AG04450 (cell line): Measurements from ENCODE around the gene TBC1D14. TPM values are rescaled to one million over a fixed set of nuclear protein-coding genes. Genes with fewer than 3 reads are reported as not detected.
"Not testable (repeated sequence)": the region's sequence is repeated elsewhere in the genome, so short reads cannot be mapped to it uniquely, and the experiment has no call there.

Experiments
- CTCF ChIA-PET: fragments of 300-600, 350-600 bp; formaldehyde crosslinking; extraction: SDS; loops from one replicate; lab custom pipeline; 2022; ENCODE audit warnings: antibody characterized with exemption, inconsistent platforms; lab: Charles Lee
- POLR2A ChIA-PET: fragments of 350-600 bp; formaldehyde crosslinking; extraction: SDS; loops from one replicate; lab custom pipeline; 2021; ENCODE audit warnings: antibody characterized with exemption, inconsistent platforms; lab: Yijun Ruan, JAX
- DNase-seq: peaks from one replicate; pipeline ENCODE4 v3.0.0-alpha.2; 2011; ENCODE audit warnings: low read depth, low spot score
- H3K27ac ChIP-seq: one replicate; pipeline ENCODE4 v1.5.1; 2012; ENCODE audit warnings: low read depth, low read length, control low read depth
- H3K27me3 ChIP-seq: one replicate; pipeline ENCODE4 v1.6.0; 2012; ENCODE audit warnings: low read length; ENCODE audit not compliant: control insufficient read depth, insufficient read depth
- H3K4me3 ChIP-seq: 2 replicates; pipeline ENCODE4 v1.5.1; 2011; ENCODE audit warnings: mild to moderate bottlenecking, low read depth, low read length, control low read depth
- H3K9me3 ChIP-seq: 2 replicates; pipeline ENCODE4 v1.5.1; 2012; ENCODE audit warnings: low read length; ENCODE audit not compliant: control insufficient read depth, insufficient read depth
- CTCF ChIP-seq: IDR thresholded peaks from 2 replicates; pipeline ENCODE4 v1.5.1; 2011; ENCODE audit warnings: low read depth, low read length, control low read depth, inconsistent platforms
- polyA plus RNA-seq: library from polyadenylated mRNA; depleted of rRNA; stranded (reverse); fragments of >200 nt; gene quantifications from 2 replicates; pipeline ENCODE4 v1.2.3, GENCODE V29; 2011

TBC1D14 gene
- polyA plus RNA-seq, 1 experiment = 46.3 TPM

- DNase-seq = no peak
- Histone ChIP-seq H3K4me3 (no peak overlapping the region), H3K9me3 (no peaks in the 10 kb centered on the region), H3K27ac (no peak overlapping the region), H3K27me3 (no peaks in the 10 kb centered on the region)
- CTCF ChIA-PET = interaction anchor here (1.3 kb wide), 1 partner anchor 8 kb away, joined by 3 read pairs; no protein-coding TSS in a partner anchor
- POLR2A ChIA-PET = no interaction called here
- no peak for TF ChIP-seq CTCF
Observed at GRCh38 chr4:6900956-6901355, 8.7 kb upstream of the TBC1D14 start.

GRCh38 chr4:6901669-6902317, 7.8 kb upstream of the TBC1D14 start:
- DNase-seq = no peak
- no peak overlapping the region for H3K27ac ChIP-seq
- no peaks in the 10 kb centered on the region for H3K27me3 ChIP-seq
- no peak overlapping the region for H3K4me3 ChIP-seq
- TF ChIP-seq CTCF = no peak
- CTCF ChIA-PET = no interaction called here
- POLR2A ChIA-PET = no interaction called here
- no peaks in the 10 kb centered on the region for H3K9me3 ChIP-seq

GRCh38 chr4:6902318-6903042, 7.1 kb upstream of the TBC1D14 start:
- ChIA-PET CTCF (no interaction called here), POLR2A (no interaction called here)
- H3K4me3 ChIP-seq = no peak overlapping the region
- no peak for TF ChIP-seq CTCF
- peaks cover 3% of the 10 kb centered on the region for H3K27me3 ChIP-seq
- no peaks in the 10 kb centered on the region for H3K9me3 ChIP-seq
- DNase-seq = no peak
- no peak overlapping the region for H3K27ac ChIP-seq

- Histone ChIP-seq H3K9me3 (no peaks in the 10 kb centered on the region; the same call in 1 of the 2 replicates), H3K27ac (no peak overlapping the region), H3K27me3 (peaks cover 3% of the 10 kb centered on the region), H3K4me3 (no peak overlapping the region)
- TF ChIP-seq CTCF = no peak
- POLR2A ChIA-PET = no interaction called here
- DNase-seq = no peak
- CTCF ChIA-PET = no interaction called here
Observed at GRCh38 chr4:6905516-6906445, 3.8 kb upstream of the TBC1D14 start.

- POLR2A ChIA-PET, H3K4me3 ChIP-seq, CTCF ChIA-PET, DNase-seq, H3K9me3 ChIP-seq, H3K27ac ChIP-seq, H3K27me3 ChIP-seq: not testable (repeated sequence)
Observed at GRCh38 chr4:6906486-6906885, 3.1 kb upstream of the TBC1D14 start.
